GM12865 (cell line): ENCODE results near the gene MIOX.
"Not testable (repeated sequence)": the region's sequence is repeated elsewhere in the genome, so short reads cannot be mapped to it uniquely, and the experiment has no call there.

Experiments used
- DNase-seq: peaks from one replicate; pipeline ENCODE4 v3.0.0; 2010; ENCODE audit warnings: low read depth
- H3K4me3 ChIP-seq: 2 replicates; pipeline ENCODE4 v1.5.1; 2011; ENCODE audit warnings: mild to moderate bottlenecking, low read depth, low read length, control low read depth
- CTCF ChIP-seq: IDR thresholded peaks from 2 replicates; pipeline ENCODE4 v1.5.1; 2011; ENCODE audit warnings: low read length, control low read depth, low read depth, inconsistent platforms; ENCODE audit not compliant: insufficient read depth; ENCODE audit errors: missing control alignments

The MIOX gene

GRCh38 chr22:50517495-50518260, 31.0 kb downstream of the MIOX start:
- DNase-seq = no peak
- no peak overlapping the region for H3K4me3 ChIP-seq
- TF ChIP-seq CTCF = no peak

- no peak for DNase-seq
- TF ChIP-seq CTCF = no peak
- no peak overlapping the region for H3K4me3 ChIP-seq
Observed at GRCh38 chr22:50518606-50519005, 31.9 kb downstream of the MIOX start.

GRCh38 chr22:50519151-50519550, 32.5 kb downstream of the MIOX start:
- TF ChIP-seq CTCF = no peak
- DNase-seq = no peak
- no peak overlapping the region for H3K4me3 ChIP-seq

- H3K4me3 ChIP-seq, DNase-seq: not testable (repeated sequence)
Observed at GRCh38 chr22:50520184-50520583, 33.5 kb downstream of the MIOX start.

GRCh38 chr22:50520826-50521453, 34.3 kb downstream of the MIOX start:
- no peak for DNase-seq
- TF ChIP-seq CTCF = no peak
- no peak overlapping the region for H3K4me3 ChIP-seq

GRCh38 chr22:50521710-50522109, 35.1 kb downstream of the MIOX start:
- H3K4me3 ChIP-seq = no peak overlapping the region
- TF ChIP-seq CTCF = no peak
- no peak for DNase-seq

- H3K4me3 ChIP-seq = no peak overlapping the region
- TF ChIP-seq CTCF = no peak
- DNase-seq = no peak
Observed at GRCh38 chr22:50522208-50522805, 35.6 kb downstream of the MIOX start.
